ENCODE results near the gene ZNF169.

- TF ChIP-seq CTCF (IDR thresholded peaks at IDR 0.05) (peak; percentile 89), EZH2 (IDR thresholded peaks at IDR 0.05; ENCODE audit: borderline replicate concordance, insufficient read depth, low read depth, low read length, poor library complexity, severe bottlenecking) (no peak)
These were observed 45.5 kb upstream of the ZNF169 start for GRCh38 chr9:94213511-94214124.

All from B cell (primary cell).